NCI-H82 treated with DMSO at 0.1 percent for 48 hours (cell line): Measurements from ENCODE around the gene YEATS4.
A peak's percentile ranks its signal among the peaks of the same experiment; 100 is the strongest.
"Not testable (repeated sequence)": the region's sequence is repeated elsewhere in the genome, so short reads cannot be mapped to it uniquely, and the experiment has no call there.

Experiments
- DNase-seq: peaks from one replicate; lab custom pipeline; 2025; ENCODE audit not compliant: unreplicated experiment; lab: John Stamatoyannopoulos, UW

YEATS4 gene

DNA sequence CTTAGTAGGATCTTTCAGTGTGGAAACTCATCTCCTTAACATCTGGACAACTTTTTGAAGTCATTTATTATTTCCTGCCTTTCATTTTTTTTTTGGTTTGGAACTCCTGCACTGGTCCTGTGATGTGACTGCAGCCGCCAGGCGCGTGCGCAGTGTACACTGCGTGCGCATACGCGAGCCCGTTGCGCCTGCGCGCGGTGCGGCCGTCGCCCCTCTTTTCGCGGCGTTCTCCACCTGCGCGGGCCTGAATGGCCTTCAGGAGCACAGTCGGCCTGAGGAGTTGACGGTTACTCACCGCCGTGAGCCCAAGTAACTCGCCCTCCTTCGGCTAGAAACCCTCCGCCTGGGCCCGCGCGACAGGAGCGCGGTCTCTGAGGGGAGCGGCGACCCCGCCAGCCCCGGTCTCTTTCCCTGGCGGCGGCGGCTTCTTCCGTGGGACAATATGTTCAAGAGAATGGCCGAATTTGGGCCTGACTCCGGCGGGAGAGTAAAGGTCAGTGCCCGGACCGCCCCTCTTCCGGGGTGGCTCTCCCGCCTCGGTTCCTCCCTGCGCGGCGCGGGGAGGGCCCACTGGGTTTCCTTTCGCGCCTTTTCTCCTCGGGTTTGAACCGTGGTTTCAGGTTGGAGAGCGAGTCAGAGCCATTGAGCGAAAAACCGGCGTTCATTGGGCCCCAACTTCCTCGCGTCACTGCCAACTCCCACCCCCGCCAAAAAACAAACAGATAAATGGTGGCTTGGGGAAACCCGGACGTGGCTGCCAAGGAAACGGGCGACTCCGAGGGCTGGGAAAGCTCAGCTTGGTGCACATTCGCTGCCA, at the start of gene YEATS4:
Gene YEATS4, plus strand, starts transcription at position 213 of the 817 bp plus-strand sequence. Its CDS starts 230 bp downstream, at position 443.
- peak; percentile 60 for DNase-seq

DNA sequence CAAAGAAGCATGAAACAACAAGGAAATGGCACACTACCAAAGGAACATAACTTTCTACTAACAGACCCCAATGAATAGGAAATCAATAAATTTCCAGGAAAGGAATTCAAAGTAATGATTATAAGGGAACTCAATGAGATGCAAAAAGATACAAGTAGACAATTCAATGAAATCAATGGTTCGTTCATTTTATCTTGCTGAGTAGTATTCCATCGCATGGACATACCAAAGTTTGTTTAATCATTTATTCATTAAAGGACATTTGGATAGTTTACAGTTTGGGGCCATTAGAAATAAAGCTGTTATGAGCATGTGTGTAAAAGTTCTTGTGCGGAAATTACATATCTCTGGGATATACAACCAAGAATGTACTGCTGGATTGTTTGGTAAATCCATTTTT, 46.3 kb upstream of the YEATS4 start:
- DNase-seq: no peak

DNA sequence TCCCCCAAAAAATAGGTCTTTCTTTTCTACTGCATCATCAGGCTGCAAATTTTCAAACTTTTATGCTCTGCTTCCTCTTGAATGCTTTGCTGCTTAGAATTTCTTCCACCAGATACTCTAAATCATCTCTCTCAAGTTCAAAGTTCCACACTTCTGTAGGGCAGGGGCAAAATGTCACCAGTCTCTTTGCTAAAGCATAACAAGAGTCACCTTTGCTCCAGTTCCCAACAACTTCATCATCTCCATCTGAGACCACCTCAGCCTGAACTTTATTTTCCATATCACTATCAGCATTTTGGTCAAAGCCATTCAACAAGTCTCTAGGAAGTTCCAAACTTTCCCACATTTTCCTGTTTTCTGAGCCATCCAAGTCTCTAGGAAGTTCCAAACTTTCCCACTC, 42.8 kb upstream of the YEATS4 start:
- not testable (repeated sequence) for DNase-seq

DNA sequence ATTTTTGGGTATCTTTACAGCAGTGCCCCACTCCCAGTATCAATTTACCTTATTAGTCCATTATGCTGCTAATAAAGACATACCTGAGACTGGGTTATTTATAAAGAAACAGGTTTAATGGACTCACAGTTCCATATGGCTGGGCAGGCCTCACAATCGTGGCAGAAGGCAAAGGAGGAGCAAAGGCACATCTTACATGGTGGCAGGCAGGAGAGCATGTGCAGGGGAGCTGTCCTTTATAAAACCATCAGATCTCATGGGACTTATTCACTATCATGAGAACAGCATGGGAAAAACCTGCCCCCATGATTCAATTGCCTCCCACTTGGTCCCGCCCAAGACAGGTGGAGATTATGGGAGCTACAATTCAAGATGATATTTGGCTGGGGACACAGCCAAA, 42.3 kb upstream of the YEATS4 start:
- not testable (repeated sequence) for DNase-seq

DNA sequence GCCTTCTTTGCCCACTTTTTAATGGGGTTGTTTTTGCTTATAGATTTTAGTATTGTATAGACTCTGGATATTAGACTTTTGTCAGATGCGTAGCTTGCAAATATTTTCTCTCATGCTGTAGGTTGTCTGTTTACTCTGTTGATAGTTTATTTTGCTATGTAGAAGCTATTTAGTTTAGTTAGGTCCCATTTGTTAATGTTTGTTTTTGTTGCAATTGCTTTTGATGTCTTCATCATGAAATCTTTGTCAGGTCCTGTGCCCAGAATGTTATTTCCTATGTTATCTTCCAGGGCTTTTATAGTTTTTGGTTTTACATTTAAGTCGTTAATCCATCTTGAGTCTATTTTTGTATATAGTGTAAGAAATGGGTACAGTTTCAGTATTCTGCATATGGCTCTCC, 41.3 kb upstream of the YEATS4 start:
- no peak for DNase-seq

DNA sequence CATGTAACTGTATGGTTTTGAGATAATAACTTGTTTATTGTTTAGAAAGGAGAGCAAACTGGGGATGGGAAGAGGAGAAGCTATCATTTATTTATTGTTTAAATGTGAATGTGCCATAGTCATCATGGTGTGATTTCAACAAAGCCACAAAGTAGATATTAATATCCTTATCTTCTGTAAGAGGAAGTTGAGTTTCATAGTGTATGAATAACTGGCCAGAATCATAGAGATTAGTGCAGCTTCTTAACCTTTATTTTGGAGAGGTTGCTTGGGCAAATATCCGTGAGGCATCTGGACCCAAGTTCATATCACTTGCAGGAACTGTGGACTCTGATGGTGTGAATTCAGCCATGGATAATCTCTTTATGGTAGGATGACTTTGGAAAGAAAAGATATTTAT, 38.2 kb upstream of the YEATS4 start:
- DNase-seq: no peak

DNA sequence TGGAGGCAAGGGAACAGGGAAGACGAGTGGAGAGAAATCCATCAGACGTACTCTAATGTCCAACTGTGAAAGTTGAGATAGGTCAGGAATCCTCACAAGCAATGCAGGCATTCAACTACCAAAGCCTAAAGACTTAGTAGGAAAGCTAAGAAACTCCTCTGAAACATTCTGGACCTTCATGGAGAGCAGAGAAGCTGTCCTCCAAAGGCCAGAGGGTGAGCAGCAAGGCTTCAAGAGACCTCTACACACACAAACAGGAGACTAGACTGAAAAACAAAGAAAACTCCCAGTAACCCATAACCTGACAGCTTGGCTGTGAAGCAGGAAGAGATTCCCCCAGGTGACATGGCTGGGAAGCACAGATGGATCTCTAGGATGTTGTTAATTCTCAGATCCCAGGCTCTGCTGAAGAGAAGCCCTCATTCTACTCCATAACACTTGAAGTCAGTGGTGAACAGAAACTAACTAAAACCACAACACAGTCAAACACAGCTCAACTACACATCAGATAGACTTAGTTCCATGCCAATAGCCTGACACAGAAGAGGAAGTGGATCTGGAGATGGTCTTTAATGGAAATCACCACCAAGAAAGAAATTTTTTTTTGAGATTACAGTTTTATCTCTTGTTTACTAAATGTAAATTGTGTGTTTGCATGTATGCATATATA, 34.6 kb upstream of the YEATS4 start:
- no peak for DNase-seq

DNA sequence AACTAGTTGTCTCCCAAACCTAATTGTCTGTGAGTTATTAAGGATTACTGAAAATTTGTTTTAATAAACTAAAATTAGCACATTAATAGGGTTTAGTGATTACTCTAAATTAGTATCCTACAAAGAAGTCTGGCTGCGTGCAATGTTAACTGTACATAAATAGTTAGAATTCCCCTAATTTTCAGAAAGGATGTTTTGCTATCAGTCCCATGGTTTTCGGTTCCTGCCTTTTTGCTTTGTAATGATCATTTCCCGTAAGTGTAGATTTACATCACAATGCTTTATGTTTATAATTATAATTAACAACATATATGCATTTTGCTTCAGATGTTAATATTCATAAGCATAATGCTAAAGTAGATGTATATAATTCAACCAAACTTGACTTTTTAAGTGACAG, 31.1 kb upstream of the YEATS4 start:
- no peak for DNase-seq

DNA sequence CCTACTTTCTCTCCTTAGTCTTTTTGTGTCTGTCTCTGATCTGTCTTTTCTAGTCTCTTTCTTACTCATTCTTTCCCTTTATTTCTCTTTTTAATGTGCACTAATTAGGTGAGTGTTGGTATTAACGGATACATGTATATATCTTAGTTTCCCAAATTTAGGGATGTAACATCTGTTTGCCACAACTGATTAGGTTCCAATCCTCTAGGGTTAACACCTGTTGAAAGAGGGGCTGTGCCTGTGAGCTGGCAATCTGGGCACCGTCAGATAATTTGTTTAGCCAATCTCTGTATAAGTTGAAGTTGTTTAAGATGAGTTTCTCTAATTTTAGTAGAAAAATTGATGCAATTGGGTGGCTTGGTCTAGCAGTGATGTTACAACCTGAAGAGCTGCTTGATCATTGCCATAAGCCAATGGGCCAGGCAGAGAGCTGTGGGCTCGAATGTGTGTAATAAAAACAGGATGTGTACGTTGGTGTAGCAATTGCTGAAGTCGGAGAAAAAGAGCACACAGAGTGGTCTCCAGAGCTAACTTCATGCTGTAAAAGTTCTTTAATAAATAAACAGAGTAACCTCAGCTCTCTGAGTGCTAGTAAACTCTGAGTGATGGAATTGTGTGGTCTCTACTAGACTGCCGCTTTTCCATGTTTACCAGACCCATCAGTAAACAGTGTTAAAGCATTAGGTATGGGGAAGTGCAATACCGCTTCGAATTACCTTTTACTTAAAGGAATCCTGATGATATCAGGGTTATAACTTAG, 29.7 kb upstream of the YEATS4 start:
- no peak for DNase-seq

DNA sequence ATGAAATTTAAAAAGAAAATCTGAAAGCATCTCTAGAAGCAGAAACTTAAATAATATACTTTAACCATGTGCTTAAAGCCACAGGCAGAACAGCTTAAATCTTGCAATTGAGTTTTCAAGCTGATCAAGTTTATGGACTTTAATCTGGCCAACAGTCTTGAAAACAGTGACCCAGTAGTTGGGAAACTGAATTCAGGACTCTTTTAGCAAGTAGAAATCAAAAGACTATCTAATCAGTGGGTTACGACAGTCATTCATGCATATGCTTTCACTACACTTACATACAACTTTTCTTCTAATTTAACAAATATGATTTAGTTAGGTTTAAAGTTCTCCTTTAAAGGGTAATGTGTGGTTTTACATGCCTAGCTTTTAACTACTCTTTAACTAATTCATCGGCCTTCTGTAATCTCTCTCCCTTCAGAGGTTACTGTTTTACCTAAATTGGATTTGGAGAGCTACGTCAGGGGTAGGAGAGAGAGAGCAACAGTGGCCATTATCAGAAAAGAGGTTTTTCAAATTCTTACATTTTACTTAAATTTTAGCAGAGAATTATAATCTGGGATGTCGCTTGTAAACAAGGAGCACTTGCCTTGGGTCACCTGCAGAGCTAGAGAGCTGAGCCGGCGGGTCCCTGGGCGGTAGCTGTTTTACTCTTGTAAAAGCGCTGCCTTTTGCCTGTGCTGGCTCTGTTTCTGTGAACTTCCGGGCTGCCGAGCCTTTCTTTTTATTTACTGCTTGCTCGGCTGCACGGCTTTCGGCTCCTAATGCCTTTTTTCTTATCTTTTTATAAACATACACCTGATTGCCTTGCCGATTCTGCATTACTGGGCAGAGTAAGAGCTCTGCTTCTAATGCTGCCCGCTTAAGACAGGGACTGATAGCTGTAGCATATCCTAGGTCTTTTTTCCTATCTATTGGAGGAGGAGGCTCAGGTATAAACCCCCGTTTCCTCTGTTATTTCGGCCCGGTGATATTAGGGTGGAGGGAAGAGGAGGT, 28.8 kb upstream of the YEATS4 start:
- DNase-seq: peak; percentile 56

DNA sequence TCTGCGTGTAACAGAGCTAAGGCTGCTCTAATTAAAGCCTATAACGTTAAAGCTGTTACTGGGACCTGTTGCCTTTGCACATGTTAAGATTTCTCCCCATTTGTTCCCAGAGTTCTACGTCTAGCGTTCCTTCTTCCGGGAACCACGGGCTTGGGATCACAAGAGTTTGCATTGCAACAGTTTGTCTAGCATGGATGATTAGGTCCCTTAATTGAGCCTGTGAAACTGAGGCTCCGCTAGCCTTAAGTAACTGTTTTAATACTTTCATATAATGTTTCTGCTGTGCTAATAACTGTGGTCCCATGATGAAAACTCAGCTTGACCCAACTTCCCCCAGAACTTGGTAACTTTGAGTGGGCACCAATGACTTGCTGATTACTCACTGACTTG, 28.0 kb upstream of the YEATS4 start:
- no peak for DNase-seq

DNA sequence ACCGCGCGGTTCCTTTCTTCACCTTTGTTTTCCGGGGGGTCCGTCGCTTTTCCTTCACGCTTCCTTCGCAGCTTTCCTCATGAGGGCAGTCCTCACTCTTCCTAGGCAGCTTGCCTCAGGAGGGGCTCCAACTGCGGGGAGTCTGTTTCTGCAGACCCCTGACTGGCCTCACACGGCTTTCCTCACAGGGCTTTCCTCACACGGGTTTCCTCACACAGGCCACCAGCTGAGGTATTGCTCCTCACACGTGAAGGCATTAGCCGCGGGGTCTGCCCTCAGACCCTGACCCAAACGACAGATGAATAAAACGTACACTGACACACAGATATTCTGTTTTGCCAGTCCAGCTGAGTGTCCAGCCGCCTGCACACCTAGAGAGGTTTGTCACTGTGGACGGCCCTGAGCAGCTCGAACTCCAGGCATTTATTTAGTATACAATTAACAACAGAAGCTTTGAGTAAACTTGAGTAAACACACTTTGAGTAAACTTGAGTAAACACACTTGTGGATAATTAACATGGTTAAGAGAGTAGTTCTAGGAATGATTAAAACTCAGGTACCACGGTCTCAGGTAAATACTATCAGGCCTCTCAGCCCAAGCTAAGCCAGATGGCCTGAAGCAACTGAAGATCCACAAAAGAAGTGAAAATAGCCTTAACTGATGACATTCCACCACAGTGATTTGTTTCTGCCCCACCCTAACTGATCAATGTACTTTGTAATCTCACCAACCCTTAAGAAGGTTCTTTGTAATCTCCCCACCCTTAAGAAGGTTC, 27.4 kb upstream of the YEATS4 start:
- no peak for DNase-seq

DNA sequence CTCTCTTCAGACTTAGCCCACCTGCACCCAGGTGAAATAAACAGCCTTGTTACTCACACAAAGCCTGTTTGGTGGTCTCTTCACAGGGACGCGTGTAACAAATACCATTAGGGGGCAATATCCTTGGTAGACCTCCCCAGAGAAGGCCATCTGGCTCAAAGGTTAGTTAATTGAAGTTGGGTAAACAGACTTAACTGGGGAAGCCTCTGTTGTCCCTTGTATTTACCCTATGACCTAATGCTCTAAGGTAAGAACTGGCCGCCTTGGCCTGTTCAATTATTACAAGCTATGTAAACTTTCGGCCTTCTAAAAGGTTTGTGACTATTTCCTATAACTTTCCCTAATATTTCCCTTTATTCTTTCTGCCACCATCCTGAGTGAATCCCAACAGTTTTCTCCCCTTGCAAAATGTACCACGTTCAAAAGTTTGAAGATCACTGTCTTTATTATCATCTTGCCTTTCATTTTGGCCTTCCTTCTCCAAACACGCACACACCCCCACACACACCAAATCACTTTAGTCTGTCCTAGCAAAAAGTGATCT, 26.7 kb upstream of the YEATS4 start:
- peak; percentile 52 for DNase-seq

DNA sequence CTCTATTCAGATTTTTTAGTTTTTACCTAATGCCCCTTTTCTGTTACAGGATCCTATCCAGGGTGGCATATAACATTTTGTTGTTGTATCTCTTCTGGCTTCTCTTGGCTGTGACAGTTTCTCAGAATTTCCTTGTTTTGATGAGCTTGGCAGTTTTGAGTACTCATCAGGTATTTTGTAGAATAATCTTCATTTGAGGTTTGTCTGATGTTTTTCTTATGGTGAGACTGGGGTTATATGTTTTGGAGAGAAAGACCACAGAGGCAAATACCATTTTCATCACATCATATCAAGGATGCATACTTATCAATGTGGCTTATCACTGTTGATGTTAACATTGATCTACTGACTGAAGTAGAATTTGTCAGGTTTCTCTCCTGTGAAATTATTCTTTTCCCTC, 25.4 kb upstream of the YEATS4 start:
- DNase-seq: no peak

DNA sequence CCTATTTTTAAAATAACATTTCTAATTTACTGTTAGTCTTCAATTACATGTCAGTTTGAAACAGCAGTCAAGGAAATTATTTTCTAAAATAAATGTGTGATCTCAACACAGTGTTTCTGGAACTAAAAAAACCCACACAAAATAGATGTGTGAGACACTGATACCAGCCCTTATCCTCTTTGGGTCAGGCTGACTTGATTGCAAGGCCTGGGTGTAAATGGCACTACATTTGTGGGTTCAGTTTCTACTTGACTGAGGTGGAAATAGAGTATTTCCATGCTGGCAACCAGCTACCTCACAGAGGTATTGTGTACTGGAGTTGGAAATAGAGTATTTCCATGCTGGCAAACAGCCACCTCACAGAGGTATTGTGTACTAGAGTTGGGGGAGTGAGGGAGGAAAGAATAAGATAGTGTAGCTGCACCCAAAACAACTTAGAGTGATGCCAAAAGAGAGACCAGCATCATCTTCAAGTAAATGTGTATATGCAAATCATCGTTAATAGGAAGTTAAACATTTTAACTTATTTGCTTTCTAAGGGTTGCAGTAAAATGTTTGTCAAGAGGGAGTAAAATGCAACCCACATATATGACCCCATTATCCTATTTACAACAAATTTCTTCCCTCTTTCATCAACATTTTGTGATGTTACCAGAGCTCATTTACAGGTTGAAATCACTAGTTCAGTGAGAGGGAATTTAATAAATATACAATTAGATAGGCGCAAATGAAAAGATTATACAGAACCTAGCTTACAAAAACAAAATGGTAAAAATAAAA, 22.0 kb upstream of the YEATS4 start:
- DNase-seq: no peak

DNA sequence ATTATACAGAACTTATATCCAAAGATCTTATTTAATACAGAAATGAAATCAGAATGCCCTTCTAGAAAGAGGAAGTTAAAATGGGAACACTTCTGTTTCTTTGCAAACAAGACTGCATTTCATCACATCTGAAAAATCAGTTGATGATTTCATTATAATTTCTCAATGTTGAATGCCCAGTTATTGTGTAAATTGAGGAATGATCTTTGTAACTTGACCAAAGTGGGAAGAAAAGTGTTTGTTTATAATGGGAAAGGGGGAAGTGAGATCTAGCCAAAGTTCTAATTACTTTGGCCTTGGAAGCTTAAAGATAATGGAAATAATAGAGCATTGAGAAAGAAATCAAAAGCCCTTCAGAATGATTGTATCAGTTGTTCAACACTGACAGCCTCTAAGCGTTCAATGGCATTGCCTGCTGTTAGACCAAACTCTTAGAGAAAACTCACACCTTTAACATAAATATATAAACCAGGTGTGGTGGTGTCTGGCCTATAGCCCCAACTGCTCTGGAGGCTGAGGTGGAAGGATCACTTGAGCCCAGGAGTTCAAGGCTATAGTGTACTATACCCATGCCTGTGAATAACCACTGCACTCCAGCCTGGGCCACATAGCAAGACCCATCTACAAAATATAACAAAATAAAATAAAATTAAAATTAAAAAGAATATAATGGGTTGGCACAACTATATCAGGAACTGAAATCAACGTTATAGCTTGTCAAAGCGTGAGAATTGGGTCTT, 21.3 kb upstream of the YEATS4 start:
- no peak for DNase-seq

DNA sequence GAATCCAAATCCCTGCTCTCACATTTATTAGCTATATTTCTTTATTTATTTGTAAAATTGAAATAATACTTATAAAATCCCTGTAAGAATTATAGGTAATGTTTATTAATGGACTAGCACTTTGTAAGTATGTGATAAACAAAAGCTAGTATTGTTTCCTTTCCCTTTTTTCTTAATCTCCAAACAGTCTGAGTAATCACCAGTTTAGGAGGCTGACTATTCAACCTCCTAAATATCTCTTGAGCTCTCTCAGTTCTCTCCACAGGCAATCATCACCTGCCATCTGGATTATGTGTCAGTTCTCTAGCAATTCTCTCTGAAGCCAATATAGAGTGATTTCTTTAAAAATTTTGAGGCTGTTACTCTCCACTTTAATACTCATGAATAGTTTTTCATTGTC, 20.6 kb upstream of the YEATS4 start:
- no peak for DNase-seq

DNA sequence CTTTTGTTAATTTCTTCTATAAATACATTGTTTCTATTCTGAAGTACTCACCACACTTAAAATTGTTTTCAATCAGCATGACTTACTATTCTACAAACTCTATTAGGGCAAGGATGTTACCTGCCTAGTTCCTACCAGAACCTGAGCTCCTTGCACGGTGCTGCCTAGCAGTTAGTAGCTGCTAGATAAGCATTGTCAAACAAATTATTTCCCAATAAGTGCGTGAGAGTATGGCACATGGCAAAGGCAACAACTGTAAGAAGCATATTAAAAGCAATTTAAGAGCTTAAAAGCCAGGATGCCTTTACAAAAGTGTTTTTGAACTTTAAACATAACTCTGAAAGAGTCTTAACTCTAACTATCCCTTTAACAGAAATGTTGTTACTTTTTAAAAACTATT, 19.5 kb upstream of the YEATS4 start:
- DNase-seq: no peak
